Esophagus muscularis mucosa (tissue), 3 donors: ENCODE data around the gene ADSL.

ENCODE experiments used
- CTCF ChIP-seq, 3 experiments: fragments of 200-600 bp in 2 of 3; fragments of 450-650 bp in 1 of 3; sonication (generic) in 2 of 3; IDR thresholded peaks; one replicate each; pipeline ENCODE4 v1.5.1; 2017 to 2019; ENCODE audit warnings: antibody characterized with exemption in 3 of 3, mild to moderate bottlenecking in 2 of 3, moderate library complexity in 1 of 3
- POLR2A ChIP-seq: fragments of 450-650 bp; IDR thresholded peaks from one replicate; pipeline ENCODE4 v1.6.1; 2017; ENCODE audit warnings: antibody characterized with exemption, moderate library complexity, mild to moderate bottlenecking, low read depth
- POLR2AphosphoS5 ChIP-seq, 2 donors: sonication (generic); formaldehyde crosslinking; IDR thresholded peaks; one replicate each; pipeline ENCODE4 v1.6.1; 2017; ENCODE audit warnings: antibody characterized with exemption in 2 of 2

DNA sequence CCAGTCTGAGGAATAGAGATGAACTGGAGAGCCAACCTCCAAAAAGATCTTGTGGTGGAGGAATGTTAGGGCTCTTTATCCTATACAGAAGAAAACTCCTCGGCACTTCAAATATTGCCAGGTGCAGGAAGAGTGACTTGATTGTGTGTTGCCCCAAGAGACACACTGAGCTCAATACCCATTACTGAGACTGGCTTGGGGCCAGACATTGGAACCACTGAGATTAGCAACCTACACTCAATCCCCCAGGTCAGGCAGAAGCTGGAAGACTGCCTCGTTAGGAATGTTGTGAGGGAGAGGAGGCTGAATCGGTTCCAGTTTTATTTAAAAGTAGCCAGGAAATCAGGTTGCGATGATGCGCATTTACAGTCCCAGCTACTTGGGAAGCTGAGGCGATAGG, 21.7 kb downstream of the ADSL start:
- TF ChIP-seq POLR2AphosphoS5 (IDR thresholded peaks at IDR 0.05) (no peak), CTCF (IDR thresholded peaks at IDR 0.05) (no peak), POLR2A (no peak)
